Measurements from ENCODE around the gene BTBD8. TPM values are rescaled to one million over a fixed set of nuclear protein-coding genes. Genes with fewer than 3 reads are reported as not detected.

The BTBD8 gene
- total RNA-seq = 2.1 and 2.9 TPM in 2 replicates

DNA sequence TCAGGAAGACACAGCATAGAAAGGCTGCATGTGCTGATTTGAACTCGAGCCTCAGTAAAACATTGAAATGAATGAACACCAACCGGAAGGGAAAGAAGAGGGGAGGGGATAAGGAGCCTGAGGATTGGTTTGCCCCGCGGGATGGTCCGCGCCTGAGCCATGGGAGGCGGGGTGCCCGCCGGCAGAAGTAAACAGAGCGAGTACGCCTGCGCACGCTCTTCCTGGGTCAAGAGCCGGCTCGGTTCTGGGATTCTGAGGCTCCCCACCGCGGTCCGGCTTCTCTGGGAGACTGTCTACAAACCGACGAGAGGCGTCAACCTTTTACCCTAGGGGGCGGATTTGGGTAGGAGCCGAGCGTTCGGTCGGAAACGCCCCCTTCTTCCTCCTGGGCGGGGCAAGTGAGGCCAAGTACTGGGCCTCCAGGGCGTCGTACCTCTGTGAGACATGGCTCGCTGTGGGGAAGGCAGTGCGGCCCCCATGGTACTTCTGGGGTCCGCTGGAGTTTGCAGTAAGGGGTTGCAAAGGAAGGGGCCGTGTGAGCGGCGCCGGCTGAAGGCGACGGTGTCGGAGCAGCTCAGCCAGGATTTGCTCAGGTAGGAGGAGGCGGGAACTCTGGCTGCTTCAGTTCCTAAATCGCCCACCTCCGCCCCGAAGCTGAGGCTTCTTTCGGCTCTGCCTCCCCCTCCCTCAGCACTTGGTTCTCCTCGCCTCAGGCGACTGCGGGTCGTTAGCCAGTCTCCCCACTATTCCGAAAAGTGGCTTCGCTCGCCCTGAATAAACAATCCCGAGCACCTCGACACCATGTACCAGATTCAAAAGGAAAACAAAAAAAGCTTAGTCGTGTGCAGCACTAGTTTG is at the start of gene BTBD8:
TSS of gene BTBD8 (plus strand) at position 218 of the 858 bp plus-strand sequence. CDS start at position 445, 227 bp downstream.

DNA sequence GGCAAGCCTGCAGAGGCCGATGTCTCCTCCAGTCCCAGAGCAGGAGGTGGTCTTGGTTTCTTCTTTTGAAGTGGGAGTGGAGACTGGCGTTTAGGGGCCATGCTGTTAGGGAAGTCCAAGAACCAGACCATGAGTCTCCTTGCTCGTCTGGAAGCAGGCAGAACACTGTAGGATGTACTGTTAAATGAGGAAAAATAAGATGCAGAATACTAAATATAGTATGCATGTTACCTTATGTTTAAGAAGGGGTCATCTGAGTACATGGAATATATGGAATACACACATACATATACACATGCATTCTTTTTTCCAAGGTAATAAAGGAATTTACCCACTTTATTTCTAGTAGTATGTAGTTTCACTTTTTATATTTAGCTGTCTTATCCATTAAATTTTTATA is 4.8 kb upstream of the BTBD8 start, which contains the start of gene SETSIP:
TSS of gene SETSIP (minus strand) at position 101 of the 400 bp plus-strand sequence. CDS start at position 101, 0 bp downstream.

DNA sequence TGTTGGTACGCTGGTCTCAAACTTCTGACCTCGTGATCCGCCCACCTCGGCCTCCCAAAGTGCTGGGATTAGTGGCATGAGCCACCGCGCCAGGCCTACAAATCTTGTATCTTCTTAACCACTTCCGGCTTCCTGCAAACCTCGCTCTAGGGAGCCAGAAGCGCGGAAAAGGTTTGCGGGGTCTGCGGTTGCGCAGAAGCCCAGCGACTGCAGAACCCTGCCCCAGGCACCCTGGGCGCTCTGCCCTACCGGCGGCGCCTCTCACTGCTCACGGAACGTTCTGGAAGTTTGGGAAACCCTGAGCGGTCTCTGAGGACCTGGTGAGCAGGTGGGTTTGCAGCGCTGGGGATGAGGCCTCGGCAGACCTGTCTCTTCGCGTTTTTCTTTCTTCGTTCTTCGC is 137.6 kb downstream of the BTBD8 start, which contains the start of gene C1orf146:
TSS of gene C1orf146 (plus strand) at position 195 of the 400 bp plus-strand sequence. CDS start 13,506 bp downstream, outside the sequence.

Other genes starting within 250 kb of the BTBD8 start
- 15.4 and 16.9 TPM in 2 replicates for gene TGFBR3, start 194.2 kb upstream of the BTBD8 start, total RNA-seq
- not detected in 2 replicates for gene BRDT, start 130.9 kb upstream of the BTBD8 start, total RNA-seq
- gene EPHX4, start 50.4 kb upstream of the BTBD8 start, total RNA-seq = 6.7 and 9.8 TPM in 2 replicates
- gene SETSIP, start 4.9 kb upstream of the BTBD8 start, total RNA-seq = 0.36 TPM in 1 of 2 replicates, not detected in the other
- gene C1orf146, start 137.6 kb downstream of the BTBD8 start, total RNA-seq = not detected in 2 replicates
- 20.0 and 20.5 TPM in 2 replicates for gene GLMN, start 218.6 kb downstream of the BTBD8 start, total RNA-seq
- 15.8 and 23.4 TPM in 2 replicates for gene RPAP2, start 218.7 kb downstream of the BTBD8 start, total RNA-seq